HepG2 (cell line): ENCODE results near the gene DDAH1. TPM values are rescaled to one million over a fixed set of nuclear protein-coding genes. Genes with fewer than 3 reads are reported as not detected.

Experiments
- ATF5 ChIP-seq: sonication (generic); formaldehyde crosslinking; IDR thresholded peaks from 2 replicates; pipeline ENCODE4 v1.4.0; 2020; ENCODE audit warnings: mild to moderate bottlenecking, low read depth, missing genetic modification reagents
- EP300 ChIP-seq, 3 experiments: sonication (generic) in 1 of 3; formaldehyde crosslinking in 1 of 3; IDR thresholded peaks; 2 replicates each; pipeline versions ENCODE4 v1.5.1 to v1.6.1; 2011 to 2020; ENCODE audit warnings: low read depth in 2 of 3, low read length in 2 of 3, borderline replicate concordance in 1 of 3, improper control_type of control experiment in 1 of 3, mild to moderate bottlenecking in 1 of 3, missing genetic modification reagents in 1 of 3, moderate library complexity in 1 of 3
- GLMP ChIP-seq: sonication (generic); formaldehyde crosslinking; IDR thresholded peaks from 2 replicates; pipeline ENCODE4 v1.9.0; 2021; ENCODE audit warnings: missing genetic modification reagents, mild to moderate bottlenecking, borderline replicate concordance
- GPBP1L1 ChIP-seq: sonication (generic); formaldehyde crosslinking; IDR thresholded peaks from 2 replicates; pipeline ENCODE4 v1.5.0; 2020; ENCODE audit warnings: mild to moderate bottlenecking, missing genetic modification reagents
- HNRNPK ChIP-seq: fragments of 200-400 bp; formaldehyde crosslinking; IDR thresholded peaks from 2 replicates; pipeline ENCODE4 v1.6.1; 2018; ENCODE audit warnings: low read length, low read depth, moderate library complexity, mild to moderate bottlenecking; ENCODE audit not compliant: poor library complexity, severe bottlenecking
- HNRNPLL ChIP-seq: fragments of 200-400 bp; formaldehyde crosslinking; IDR thresholded peaks from 2 replicates; pipeline ENCODE4 v1.6.1; 2017; ENCODE audit warnings: mild to moderate bottlenecking, low read depth, low read length; ENCODE audit not compliant: poor library complexity, severe bottlenecking
- HOMEZ ChIP-seq: IDR thresholded peaks from 2 replicates; pipeline ENCODE4 v1.6.1; 2016; ENCODE audit warnings: low read depth
- KLF12 ChIP-seq: sonication (generic); formaldehyde crosslinking; IDR thresholded peaks from 2 replicates; pipeline ENCODE4 v1.4.0; 2020; ENCODE audit warnings: missing genetic modification reagents, borderline replicate concordance
- NR2F2 ChIP-seq: IDR thresholded peaks from 2 replicates; pipeline ENCODE4 v1.6.1; 2012; ENCODE audit warnings: low read depth, inconsistent platforms, borderline replicate concordance
- RARG ChIP-seq: sonication (generic); formaldehyde crosslinking; IDR thresholded peaks from 2 replicates; pipeline ENCODE4 v1.4.0; 2020; ENCODE audit warnings: low read depth, mild to moderate bottlenecking, missing genetic modification reagents
- SKI ChIP-seq: fragments of 450-650 bp; IDR thresholded peaks from one replicate; pipeline ENCODE4 v1.6.1; 2018; ENCODE audit warnings: mild to moderate bottlenecking; ENCODE audit not compliant: partially characterized antibody
- ZBTB21 ChIP-seq: sonication (generic); formaldehyde crosslinking; IDR thresholded peaks from 2 replicates; pipeline ENCODE4 v1.4.0; 2020; ENCODE audit warnings: missing genetic modification reagents
- ZFP41 ChIP-seq: sonication (generic); formaldehyde crosslinking; IDR thresholded peaks from 2 replicates; pipeline ENCODE4 v1.4.0; 2020; ENCODE audit warnings: mild to moderate bottlenecking, missing genetic modification reagents, borderline replicate concordance
- ZNF354B ChIP-seq: sonication (generic); formaldehyde crosslinking; IDR thresholded peaks from 2 replicates; pipeline ENCODE4 v1.8.0; 2022; ENCODE audit warnings: mild to moderate bottlenecking, missing genetic modification reagents
- ZNF781 ChIP-seq: sonication (generic); formaldehyde crosslinking; IDR thresholded peaks from 2 replicates; pipeline ENCODE4 v1.5.1; 2020; ENCODE audit warnings: borderline replicate concordance, mild to moderate bottlenecking, missing genetic modification reagents; ENCODE audit errors: not compliant biosample characterization
- polyA plus RNA-seq, 8 experiments: library from polyadenylated mRNA; depleted of rRNA in 3 of 8; stranded (reverse) in 7 of 8; unstranded in 1 of 8; fragments of >200 nt; fragmentation: Illumina TruSeq in 4 of 8; extraction: Trizol in 4 of 8; gene quantifications; 2 replicates each; pipeline versions ENCODE4 v1.2.1 to v1.2.3, GENCODE V29; 2011 to 2016; ENCODE audit warnings: low read depth in 4 of 8, missing spikeins in 1 of 8, mixed read lengths in 1 of 8; ENCODE audit not compliant: insufficient read depth in 1 of 8
- total RNA-seq, 5 experiments: library from RNA; depleted of rRNA; stranded (reverse); fragments of >200 nt; fragmentation: Illumina TruSeq; extraction: Trizol; gene quantifications; 2 replicates each; pipeline ENCODE4 v1.2.3, GENCODE V29; 2016; ENCODE audit warnings: low read depth in 1 of 5

Gene DDAH1
- total and polyA plus RNA-seq, 2 of the 13 experiments (the other 11 are each of a cell fraction or from before 2014, with no cell fraction given): 39.7 to 64.4 TPM

- 0 out of 4 replicates have a peak, but pooled peaks of 1 of the 2 experiments have one; percentile 17 for TF ChIP-seq EP300 (IDR thresholded peaks at IDR 0.05; ENCODE audit: low read depth in 2 of 2, low read length in 2 of 2)
- TF ChIP-seq EP300 (CRISPR knock-in tag; IDR thresholded peaks at IDR 0.05; ENCODE audit: borderline replicate concordance): no peak
- no peak for TF ChIP-seq SKI
- TF ChIP-seq HNRNPLL: no peak
- no peak for TF ChIP-seq ZNF781 (CRISPR knock-in tag)
- TF ChIP-seq ZFP41 (CRISPR knock-in tag): no peak
- TF ChIP-seq HOMEZ (CRISPR knock-in tag): peak; percentile 72
- no peak for TF ChIP-seq GLMP (CRISPR knock-in tag)
- no peak for TF ChIP-seq KLF12 (CRISPR knock-in tag)
- no peak for TF ChIP-seq ATF5 (CRISPR knock-in tag)
- TF ChIP-seq ZBTB21 (CRISPR knock-in tag): no peak
- TF ChIP-seq HNRNPK: no peak
- TF ChIP-seq ZNF354B (CRISPR knock-in tag): no peak
- TF ChIP-seq RARG (CRISPR knock-in tag): no peak
- TF ChIP-seq GPBP1L1 (CRISPR knock-in tag): no peak
- TF ChIP-seq NR2F2: no peak
Measured at GRCh38 chr1:85297855-85298629, 166.9 kb downstream of the DDAH1 start (continued).
